H1 (cell line): ENCODE measurements around the gene BOLA3. TPM values are rescaled to one million over a fixed set of nuclear protein-coding genes. Genes with fewer than 3 reads are reported as not detected.

Experiments
- CTCF ChIA-PET: fragments of 300-600 bp; sonication (Branson Sonifier 250); formaldehyde crosslinking; loops from one replicate; lab custom pipeline; 2021; ENCODE audit not compliant: partially characterized antibody; lab: Charles Lee
- POLR2A ChIA-PET: fragments of 300-600 bp; sonication (Branson Sonifier 250); formaldehyde crosslinking; loops from one replicate; lab custom pipeline; 2021; ENCODE audit warnings: inconsistent platforms; ENCODE audit not compliant: partially characterized antibody; lab: Charles Lee
- DNase-seq, 2 experiments: peaks; one replicate each; pipeline versions ENCODE4 v3.0.0 to v3.0.0-alpha.2; 2010 to 2022; ENCODE audit warnings: low spot score in 2 of 2, low read depth in 1 of 2, mixed read lengths in 1 of 2
- FAIRE-seq: peaks from 2 replicates; lab custom pipeline; 2011; peaks lifted over from hg19 to GRCh38; lab: Jason Lieb, UNC
- H2AFZ ChIP-seq: 2 replicates; pipeline ENCODE4 v1.8.1; 2012; ENCODE audit warnings: low read length, inconsistent platforms
- H2AK5ac ChIP-seq: 2 replicates; pipeline ENCODE4 v1.6.1; 2013; ENCODE audit warnings: low read depth, low read length
- H2BK120ac ChIP-seq: replicated peaks from 2 replicates; pipeline ENCODE3; 2013; ENCODE audit warnings: low read depth, low read length, inconsistent platforms
- H2BK12ac ChIP-seq: 2 replicates; pipeline ENCODE4 v1.6.1; 2013; ENCODE audit warnings: low read depth, low read length
- H2BK15ac ChIP-seq: 2 replicates; pipeline ENCODE4 v1.6.1; 2013; ENCODE audit warnings: low read length
- H2BK20ac ChIP-seq: 2 replicates; pipeline ENCODE4 v1.6.1; 2013; ENCODE audit warnings: low read length
- H2BK5ac ChIP-seq: 2 replicates; pipeline ENCODE4 v1.6.1; 2013; ENCODE audit warnings: low read depth, low read length
- H3K14ac ChIP-seq: 2 replicates; pipeline ENCODE4 v1.6.1; 2013; ENCODE audit warnings: inconsistent platforms; ENCODE audit not compliant: insufficient read length
- H3K18ac ChIP-seq: 2 replicates; pipeline ENCODE4 v1.6.1; 2013; ENCODE audit warnings: low read length; ENCODE audit errors: extremely low read depth
- H3K23ac ChIP-seq: 2 replicates; pipeline ENCODE4 v1.6.1; 2013; ENCODE audit warnings: inconsistent platforms; ENCODE audit not compliant: insufficient read length
- H3K23me2 ChIP-seq: 2 replicates; pipeline ENCODE4 v1.6.1; 2013; ENCODE audit warnings: low read depth, low read length
- H3K27ac ChIP-seq: 2 replicates; pipeline ENCODE4 v1.6.1; 2011; ENCODE audit warnings: low read depth, low read length, inconsistent platforms
- H3K27me3 ChIP-seq, 4 experiments: replicated peaks in 1 of 4; 1 replicate in 1 of 4; 2 replicates in 3 of 4; pipeline versions ENCODE4 v1.6.1 to v1.8.1; 2011 to 2013; ENCODE audit warnings: low read length in 3 of 4, mild to moderate bottlenecking in 3 of 4, inconsistent platforms in 2 of 4, mixed read lengths in 2 of 4, moderate library complexity in 1 of 4; ENCODE audit not compliant: control insufficient read depth in 3 of 4, insufficient read depth in 3 of 4; ENCODE audit errors: extremely low read depth in 1 of 4
- H3K36me3 ChIP-seq, 4 experiments: 2 replicates each; pipeline versions ENCODE4 v1.6.1 to v1.8.1; 2011 to 2013; ENCODE audit warnings: mild to moderate bottlenecking in 4 of 4, low read length in 3 of 4, moderate library complexity in 2 of 4, control low read depth in 1 of 4, inconsistent platforms in 1 of 4; ENCODE audit not compliant: insufficient read depth in 4 of 4, control insufficient read depth in 2 of 4
- H3K4ac ChIP-seq: replicated peaks from 2 replicates; pipeline ENCODE3; 2013; ENCODE audit warnings: low read length, low read depth, mixed read lengths, inconsistent platforms; ENCODE audit not compliant: insufficient read length
- H3K4me1 ChIP-seq, 4 experiments: replicated peaks in 1 of 4; 1 replicate in 1 of 4; 2 replicates in 3 of 4; pipeline versions ENCODE4 v1.6.1 to v1.8.1; 2011 to 2013; ENCODE audit warnings: low read length in 3 of 4, inconsistent platforms in 2 of 4, mixed read lengths in 1 of 4; ENCODE audit not compliant: insufficient read depth in 4 of 4, control insufficient read depth in 3 of 4
- H3K4me2 ChIP-seq, 2 experiments: 2 replicates each; pipeline versions ENCODE4 v1.6.1 to v1.8.1; 2011 to 2013; ENCODE audit warnings: low read depth in 2 of 2, low read length in 2 of 2, control low read depth in 1 of 2, inconsistent platforms in 1 of 2, mild to moderate bottlenecking in 1 of 2; ENCODE audit not compliant: insufficient read depth in 1 of 2
- H3K4me3 ChIP-seq, 4 experiments: fragments of 200-600, 300-600 bp in 1 of 4; sonication (generic), shearing (Covaris generic), sonication (Bioruptor Twin) in 1 of 4; 2 replicates each; pipeline versions ENCODE4 v1.5.1 to v1.8.1; 2011 to 2016; ENCODE audit warnings: low read length in 4 of 4, low read depth in 3 of 4, control low read depth in 2 of 4, inconsistent platforms in 2 of 4, mild to moderate bottlenecking in 2 of 4, mixed read lengths in 1 of 4, moderate library complexity in 1 of 4; ENCODE audit not compliant: insufficient read depth in 2 of 4; ENCODE audit errors: extremely low read depth in 1 of 4
- H3K56ac ChIP-seq: replicated peaks from 2 replicates; pipeline ENCODE3; 2013; ENCODE audit warnings: low read depth, mild to moderate bottlenecking, mixed read lengths, low read length, inconsistent platforms; ENCODE audit not compliant: insufficient read length
- H3K79me1 ChIP-seq: 2 replicates; pipeline ENCODE4 v1.6.1; 2013; ENCODE audit warnings: low read depth, low read length, control low read depth
- H3K79me2 ChIP-seq, 2 experiments: 2 replicates each; pipeline versions ENCODE4 v1.6.1 to v1.8.1; 2012 to 2013; ENCODE audit warnings: low read length in 2 of 2, mild to moderate bottlenecking in 2 of 2, inconsistent platforms in 1 of 2; ENCODE audit not compliant: insufficient read depth in 2 of 2, control insufficient read depth in 1 of 2
- H3K9ac ChIP-seq, 4 experiments: replicated peaks in 1 of 4; 1 replicate in 1 of 4; 2 replicates in 3 of 4; pipeline versions ENCODE4 v1.6.1 to v1.8.1; 2011 to 2013; ENCODE audit warnings: low read depth in 3 of 4, low read length in 3 of 4, control low read depth in 2 of 4, mild to moderate bottlenecking in 2 of 4, moderate library complexity in 2 of 4, inconsistent platforms in 1 of 4; ENCODE audit errors: extremely low read depth in 1 of 4
- H3K9me3 ChIP-seq, 2 experiments: 2 replicates each; pipeline versions ENCODE4 v1.6.1 to v1.8.1; 2012 to 2013; ENCODE audit warnings: mild to moderate bottlenecking in 2 of 2, moderate library complexity in 2 of 2, control low read depth in 1 of 2, inconsistent platforms in 1 of 2, low read depth in 1 of 2, low read length in 1 of 2, mixed read lengths in 1 of 2; ENCODE audit not compliant: insufficient read depth in 2 of 2
- H4K20me1 ChIP-seq, 2 experiments: replicated peaks in 1 of 2; 2 replicates each; pipeline versions ENCODE3 to v1.8.1; 2011 to 2013; ENCODE audit warnings: inconsistent platforms in 2 of 2, low read length in 2 of 2, mild to moderate bottlenecking in 1 of 2; ENCODE audit not compliant: insufficient read depth in 2 of 2, control insufficient read depth in 1 of 2
- H4K5ac ChIP-seq: 2 replicates; pipeline ENCODE4 v1.6.1; 2013; ENCODE audit warnings: low read length, low read depth, mixed read lengths, inconsistent platforms; ENCODE audit not compliant: insufficient read length
- H4K8ac ChIP-seq: 2 replicates; pipeline ENCODE4 v1.8.0; 2013; ENCODE audit warnings: mild to moderate bottlenecking, moderate library complexity, low read length, inconsistent platforms; ENCODE audit not compliant: insufficient read depth; ENCODE audit errors: extremely low read depth
- H4K91ac ChIP-seq: replicated peaks from 2 replicates; pipeline ENCODE3; 2013; ENCODE audit warnings: low read length, mixed read lengths, inconsistent platforms; ENCODE audit not compliant: insufficient read length
- HDAC6 ChIP-seq: IDR thresholded peaks from one replicate; pipeline ENCODE4 v1.7.1; 2012; ENCODE audit warnings: low read depth, mild to moderate bottlenecking, inconsistent platforms, low read length, moderate library complexity
- MAFK ChIP-seq: IDR thresholded peaks from 2 replicates; pipeline ENCODE4 v1.6.1; 2012; ENCODE audit warnings: low read depth, mild to moderate bottlenecking, improper control_type of control experiment, low read length
- SIX5 ChIP-seq: IDR thresholded peaks from 2 replicates; pipeline ENCODE4 v1.6.1; 2011; ENCODE audit warnings: mild to moderate bottlenecking, low read depth, low read length
- WGBS, 2 experiments: shearing (Covaris generic) in 1 of 2; methylation state at CpG; one replicate each; pipeline versions ENCODE4 v1.1.6 to v1.1.7; 2013 to 2015; ENCODE audit warnings: low lambda C conversion rate in 2 of 2, mixed read lengths in 2 of 2, inconsistent platforms in 1 of 2, low coverage in 1 of 2, missing lambda C conversion rate in 1 of 2; ENCODE audit not compliant: insufficient replicate concordance in 2 of 2, insufficient coverage in 1 of 2, insufficient read length in 1 of 2; ENCODE audit errors: extremely low coverage in 1 of 2, missing lambda C conversion rate in 1 of 2; 5-methylcytosine and 5-hydroxymethylcytosine counted together
- polyA plus RNA-seq, 7 experiments: library from polyadenylated mRNA; depleted of rRNA in 3 of 7; stranded (reverse) in 5 of 7; unstranded in 2 of 7; fragments of >200 nt in 5 of 7; fragments of 200-250 nt in 2 of 7; gene quantifications; 1 replicate in 5 of 7; 2 replicates in 1 of 7; 4 replicates in 1 of 7; pipeline versions ENCODE4 v1.2.1 to v1.2.3, GENCODE V29; 2011 to 2013; ENCODE audit warnings: missing spikeins in 2 of 7, mixed read lengths in 2 of 7
- total RNA-seq: library from RNA; stranded (reverse); fragmentation: NEBNext Ultra II Directional; extraction: Animal tissue kit (Norgen Biotek cat#: 25700); gene quantifications from 2 replicates; pipeline ENCODE4 v1.2.1, GENCODE V29; 2021
- TF ChIP-seq, protein P1 (sequence below): IDR thresholded peaks from 2 replicates; pipeline ENCODE4 v1.6.1; 2011; ENCODE audit warnings: low read depth, mild to moderate bottlenecking, low read length; ENCODE audit not compliant: insufficient read depth

BOLA3 gene
- total and polyA plus RNA-seq, 2 of the 8 experiments (the other 6 are each of a cell fraction or from before 2014, with no cell fraction given): 46.1 to 67.3 TPM

DNA sequence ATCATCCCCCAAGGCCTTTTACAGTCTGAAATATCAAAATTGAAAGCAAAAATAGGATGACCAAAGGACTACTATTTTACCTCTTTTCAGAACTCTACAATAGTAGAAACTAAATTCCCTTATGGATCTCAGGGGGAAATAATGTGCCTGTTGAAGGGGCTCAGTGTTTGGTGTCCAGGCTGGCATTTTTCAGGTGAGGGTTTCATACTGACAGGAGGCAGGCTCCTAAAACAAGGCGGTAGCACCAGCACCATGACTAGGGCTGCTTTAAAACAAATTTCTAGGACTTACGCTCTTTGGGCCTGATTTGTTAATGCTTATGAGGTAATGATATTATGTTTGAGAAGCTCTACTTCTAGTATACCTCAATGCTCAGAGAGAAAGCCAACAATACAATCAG, 5.2 kb upstream of the BOLA3 start:
- no peak overlapping the region for H3K4me2 ChIP-seq
- no peak overlapping the region for H3K23ac ChIP-seq
- H3K36me3 ChIP-seq: peaks cover 6 to 55% (median 23%) of the 10 kb centered on the region in 4 experiments; a peak in 6 of 8 replicates
- peaks cover 0 to 2% of the 10 kb centered on the region in 2 experiments for H4K20me1 ChIP-seq
- H3K79me1 ChIP-seq: no peaks in the 10 kb centered on the region
- H2AFZ ChIP-seq: no peak overlapping the region
- H3K79me2 ChIP-seq: no peaks in the 10 kb centered on the region
- H3K9ac ChIP-seq: no peak overlapping the region
- no peak overlapping the region for H3K4ac ChIP-seq
- no peak overlapping the region for H4K8ac ChIP-seq
- no peak overlapping the region for H2AK5ac ChIP-seq
- H2BK120ac ChIP-seq: no peak overlapping the region
- H3K27ac ChIP-seq: no peak overlapping the region
- H3K4me3 ChIP-seq: no peak overlapping the region
- H2BK15ac ChIP-seq: no peak overlapping the region
- H2BK12ac ChIP-seq: no peak overlapping the region
- H4K5ac ChIP-seq: no peak overlapping the region
- H3K27me3 ChIP-seq: no peaks in the 10 kb centered on the region
- no peak overlapping the region for H2BK5ac ChIP-seq
- no peak overlapping the region for H3K56ac ChIP-seq
- no peak overlapping the region for H2BK20ac ChIP-seq
- POLR2A ChIA-PET: interaction anchor here (1.5 to 68.3 kb wide), 4 partner anchors 13 to 167 kb away, joined by 3 to 2699 read pairs (median 4); partner anchors contain the start of genes MOB1A and MTHFD2
- peaks cover 0 to 2% (median 0%) of the 10 kb centered on the region in 4 experiments; a peak in 3 of 7 replicates for H3K4me1 ChIP-seq
- no peak overlapping the region for H4K91ac ChIP-seq
- no peak overlapping the region for H3K18ac ChIP-seq
- H3K23me2 ChIP-seq: peaks cover 7% of the 10 kb centered on the region; the same call in 1 of the 2 replicates
- FAIRE-seq (no peak), DNase-seq (no peak)
- WGBS, 2 experiments: 92% methylated on average over 2 of the region's 2 CpGs; no CpG with 5 or more reads in 1 of the 2 experiments
- CTCF ChIA-PET: interaction anchor here (0.9 to 1.8 kb wide), 3 partner anchors 8 to 332 kb away, joined by 3 to 6 read pairs (median 4); no protein-coding TSS in a partner anchor
- H3K9me3 ChIP-seq: no peaks in the 10 kb centered on the region
- TF ChIP-seq, protein P1, sequence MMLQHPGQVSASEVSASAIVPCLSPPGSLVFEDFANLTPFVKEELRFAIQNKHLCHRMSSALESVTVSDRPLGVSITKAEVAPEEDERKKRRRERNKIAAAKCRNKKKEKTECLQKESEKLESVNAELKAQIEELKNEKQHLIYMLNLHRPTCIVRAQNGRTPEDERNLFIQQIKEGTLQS: no peak
- TF ChIP-seq SIX5: no peak
- no peak for TF ChIP-seq HDAC6
- no peak for TF ChIP-seq MAFK
- H3K14ac ChIP-seq: no peak overlapping the region
